ENCODE measurements around the gene RERE.
"Not testable (repeated sequence)": the region's sequence is repeated elsewhere in the genome, so short reads cannot be mapped to it uniquely, and the experiment has no call there.

Gene RERE

GRCh38 chr1:8455700-8456307 is 361.6 kb downstream of the RERE start:
- no peak for DNase-seq (ENCODE audit: low read depth in 2 of 2)

DNA sequence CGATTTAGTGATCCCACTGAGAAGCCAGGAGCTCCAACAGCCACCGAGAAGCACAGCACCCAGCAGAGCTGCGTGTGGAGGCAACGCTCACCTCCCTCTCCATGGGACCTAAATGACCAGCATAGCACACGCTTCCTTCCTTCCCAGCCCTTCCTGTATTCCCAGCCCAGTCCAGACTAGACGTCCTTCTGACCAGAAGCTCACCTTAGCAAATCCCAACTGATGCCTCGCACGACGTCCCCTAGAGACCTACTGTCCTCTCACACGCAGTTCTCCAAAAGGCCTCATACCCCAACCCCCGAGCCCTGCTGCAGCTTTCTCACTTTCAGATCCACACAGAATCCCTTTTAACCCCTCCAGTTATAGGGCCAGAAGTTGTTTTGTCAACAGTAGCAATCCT is 367.1 kb downstream of the RERE start:
- no peak for DNase-seq (ENCODE audit: low read depth in 2 of 2)

- no peak for DNase-seq (ENCODE audit: low read depth in 2 of 2)
These were observed 368.4 kb downstream of the RERE start for GRCh38 chr1:8448911-8449661.

GRCh38 chr1:8448505-8448904 is 368.9 kb downstream of the RERE start:
- not testable (repeated sequence) for DNase-seq (ENCODE audit: low read depth in 2 of 2)

GRCh38 chr1:8447616-8448150 is 369.8 kb downstream of the RERE start:
- no peak for DNase-seq (ENCODE audit: low read depth in 2 of 2)

DNA sequence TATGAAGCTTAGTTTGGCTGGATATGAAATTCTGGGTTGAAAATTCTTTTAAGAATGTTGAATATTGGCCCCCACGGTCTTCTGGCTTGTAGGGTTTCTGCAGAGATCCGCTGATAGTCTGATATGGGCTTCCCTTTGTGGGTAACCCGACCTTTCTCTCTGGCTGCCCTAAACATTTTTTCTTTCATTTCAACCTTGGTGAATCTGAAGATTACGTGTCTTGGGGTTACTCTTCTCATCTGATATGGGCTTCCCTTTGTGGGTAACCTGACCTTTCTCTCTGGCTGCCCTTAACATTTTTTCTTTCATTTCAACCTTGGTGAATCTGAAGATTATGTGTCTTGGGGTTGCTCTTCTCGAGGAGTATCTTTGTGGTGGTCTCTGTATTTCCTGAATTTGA is 371.3 kb downstream of the RERE start:
- DNase-seq (ENCODE audit: low read depth in 2 of 2): not testable (repeated sequence)

DNA sequence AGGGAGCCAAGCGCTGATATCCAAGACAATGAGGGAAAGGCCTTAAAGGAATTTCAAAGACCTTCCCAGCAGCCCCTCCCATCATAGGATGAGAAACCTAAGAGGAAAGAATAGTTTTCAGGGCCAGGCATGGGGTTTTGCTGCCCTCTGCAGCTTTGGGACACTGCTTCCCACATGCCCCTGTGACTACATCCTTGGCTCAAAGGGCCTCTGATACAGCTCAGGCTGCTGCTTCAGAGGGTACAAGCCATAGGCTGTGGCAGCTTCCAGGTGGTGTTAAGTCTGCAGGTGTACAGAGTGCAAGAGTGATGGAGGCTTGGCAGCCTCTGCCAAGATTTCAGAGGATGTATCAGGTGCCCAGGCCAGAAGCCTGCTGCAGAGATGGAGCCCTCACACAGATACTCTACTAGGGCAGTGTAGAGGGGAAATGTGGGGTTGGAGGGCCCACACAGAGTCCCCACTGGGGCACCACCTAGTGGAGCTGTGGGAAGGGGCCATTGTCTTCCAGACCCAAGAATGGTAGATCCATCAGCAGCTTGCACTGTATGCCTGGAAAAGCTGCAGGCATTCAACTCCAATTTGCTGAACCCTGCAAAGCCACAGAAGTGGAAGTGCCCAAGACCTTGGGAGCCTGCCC is 373.8 kb downstream of the RERE start:
- DNase-seq (ENCODE audit: low read depth in 2 of 2): no peak

DNA sequence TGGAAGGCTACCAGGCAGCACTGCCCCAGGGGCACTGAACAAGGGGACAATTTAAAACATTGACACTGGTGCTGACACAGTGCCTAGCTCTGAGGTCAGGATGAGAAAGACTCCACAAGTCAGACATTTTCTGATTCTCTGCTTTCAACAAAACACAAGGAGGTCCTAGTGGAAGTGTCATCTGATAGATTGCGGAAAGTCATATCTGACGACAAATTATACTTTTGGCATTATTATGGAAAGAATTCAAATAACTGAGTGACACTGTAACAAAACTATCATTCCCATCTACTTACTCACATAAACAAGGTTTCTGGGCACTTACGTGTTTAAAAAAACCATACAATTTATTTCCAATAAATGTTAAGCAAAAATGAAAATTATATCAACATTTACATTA is 376.0 kb downstream of the RERE start:
- DNase-seq (ENCODE audit: low read depth in 2 of 2): no peak

- DNase-seq (ENCODE audit: low read depth in 2 of 2): no peak
These were observed 378.3 kb downstream of the RERE start for GRCh38 chr1:8439015-8439702.

- DNase-seq (ENCODE audit: low read depth in 2 of 2): no peak
These were observed 379.0 kb downstream of the RERE start for GRCh38 chr1:8438489-8438888.

DNA sequence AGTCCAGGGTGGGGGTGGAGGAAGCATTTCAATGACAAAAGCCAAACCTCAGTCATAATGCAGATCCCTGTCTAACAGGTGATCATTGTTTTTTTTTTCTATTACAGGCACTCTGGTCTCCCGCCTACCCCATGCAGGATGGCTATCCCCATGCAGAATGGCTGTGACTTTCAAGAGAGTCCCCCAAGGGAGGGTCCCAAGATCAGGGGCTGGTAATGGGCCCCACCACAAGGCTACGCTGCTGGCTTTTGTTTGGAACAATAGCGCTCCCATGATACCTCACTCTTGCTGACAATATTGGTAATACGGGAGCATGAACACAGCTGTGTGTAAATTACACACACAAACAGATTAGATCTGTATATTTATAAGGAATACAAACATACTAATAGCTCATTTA is 380.1 kb downstream of the RERE start:
- DNase-seq (ENCODE audit: low read depth in 2 of 2): no peak

GRCh38 chr1:8435569-8436071 is 381.8 kb downstream of the RERE start:
- DNase-seq (ENCODE audit: low read depth in 2 of 2): no peak

GRCh38 chr1:8434101-8434500 is 383.3 kb downstream of the RERE start:
- DNase-seq (ENCODE audit: low read depth in 2 of 2): no peak

GRCh38 chr1:8431784-8432183 is 385.7 kb downstream of the RERE start:
- no peak for DNase-seq (ENCODE audit: low read depth in 2 of 2)

GRCh38 chr1:8431019-8431418 is 386.4 kb downstream of the RERE start:
- no peak for DNase-seq (ENCODE audit: low read depth in 2 of 2)

DNA sequence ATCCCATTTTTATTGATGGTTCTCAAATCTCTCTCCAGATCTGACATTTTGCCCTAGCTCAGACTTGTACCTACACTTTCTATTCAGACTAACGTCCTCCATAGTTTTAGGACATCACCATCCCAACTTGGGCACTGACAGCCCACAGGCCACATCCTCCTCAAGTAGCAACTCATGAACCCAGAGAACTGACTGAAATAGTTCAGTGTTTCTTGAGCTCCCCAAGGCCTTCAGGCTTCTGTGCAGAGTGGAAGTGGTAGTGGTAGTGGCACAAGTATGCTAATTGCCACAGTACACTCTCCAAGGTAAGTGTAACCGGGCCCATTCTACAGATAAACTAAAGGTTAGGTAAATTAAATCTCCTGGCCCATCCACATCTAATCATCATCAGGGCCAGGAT is 387.0 kb downstream of the RERE start:
- no peak for DNase-seq (ENCODE audit: low read depth in 2 of 2)

DNA sequence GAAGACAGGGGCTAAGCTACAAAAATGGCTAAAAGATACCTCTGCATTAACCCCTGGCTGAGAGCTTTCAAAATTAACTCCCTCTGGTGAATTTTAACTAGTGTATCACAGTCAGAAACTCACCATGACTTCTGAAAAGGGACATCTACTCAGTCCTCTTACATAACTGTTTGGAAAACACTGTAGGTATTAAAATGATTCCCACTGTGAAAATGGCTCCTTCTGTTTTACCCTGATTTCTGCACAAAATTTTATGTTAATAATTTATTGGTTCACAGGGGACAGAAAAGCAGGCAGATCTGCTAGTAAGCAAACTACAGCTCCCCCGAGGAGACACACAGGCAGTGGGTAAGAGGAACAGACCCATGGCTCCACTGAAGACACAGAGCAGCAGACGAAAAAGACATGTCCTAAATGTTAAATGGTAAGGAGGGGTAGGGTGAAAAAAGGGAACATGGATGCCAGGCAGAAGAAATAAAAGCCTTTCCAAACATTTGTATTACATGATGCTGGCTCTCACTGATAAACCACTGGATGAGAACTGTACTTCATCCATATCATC is 387.8 kb downstream of the RERE start:
- no peak for DNase-seq (ENCODE audit: low read depth in 2 of 2)

DNA sequence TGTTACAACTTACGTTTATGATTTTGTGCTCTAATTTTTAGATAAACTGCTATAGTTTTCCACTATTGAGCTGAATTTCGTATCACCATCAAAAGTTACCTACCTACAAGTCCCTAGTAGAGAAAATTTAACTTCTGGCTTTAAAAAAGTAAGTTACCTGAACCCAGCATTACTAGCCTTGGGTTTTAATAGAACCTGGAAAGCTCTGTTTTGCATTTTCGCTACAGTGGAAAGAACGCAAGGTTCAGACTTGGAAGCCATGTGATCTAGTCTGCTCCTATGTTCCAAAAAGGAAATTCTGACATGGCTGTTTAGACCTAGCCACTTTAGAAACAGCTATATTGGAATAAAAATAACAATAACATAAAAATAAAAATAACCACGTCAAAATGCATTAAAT is 389.0 kb downstream of the RERE start:
- no peak for DNase-seq (ENCODE audit: low read depth in 2 of 2)

DNA sequence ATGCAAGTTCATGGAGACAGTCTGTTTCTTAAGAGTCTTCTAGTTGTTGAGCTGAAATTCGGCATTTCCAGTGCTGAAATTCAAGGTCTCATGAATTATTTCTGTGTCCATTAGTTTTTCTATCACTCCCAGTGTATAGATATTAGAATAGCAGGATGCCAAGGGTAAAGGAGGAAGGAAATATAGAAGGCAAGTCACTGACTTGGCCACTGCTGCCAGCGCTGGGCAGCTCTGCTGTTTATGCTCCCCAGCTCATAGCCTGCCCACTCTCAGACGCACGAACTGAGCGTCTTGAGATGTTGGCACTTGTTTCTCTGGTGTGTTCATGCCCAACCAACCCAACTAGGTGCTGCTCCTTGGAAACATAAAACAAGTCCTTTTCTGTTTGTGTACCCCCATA is 389.5 kb downstream of the RERE start:
- no peak for DNase-seq (ENCODE audit: low read depth in 2 of 2)

DNA sequence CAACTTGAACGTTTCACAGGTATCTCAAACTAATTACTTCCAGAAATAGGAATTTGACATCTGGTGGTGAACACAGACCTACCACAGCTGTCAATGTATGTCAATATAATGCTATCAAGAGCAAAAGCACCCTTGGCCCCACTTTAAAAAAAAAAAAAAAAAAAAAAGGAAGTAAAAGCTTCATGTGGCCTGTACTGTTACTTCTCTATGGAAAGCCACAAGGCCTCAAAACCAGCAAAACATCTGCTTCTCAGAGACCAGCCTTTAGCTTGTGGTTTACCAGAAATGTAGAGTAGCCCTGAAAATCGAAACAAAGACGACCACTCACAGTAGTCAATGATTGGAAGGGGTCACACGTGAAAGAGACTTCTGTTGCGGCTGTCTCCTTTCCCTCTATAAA is 389.9 kb downstream of the RERE start:
- DNase-seq (ENCODE audit: low read depth in 2 of 2): no peak

DNA sequence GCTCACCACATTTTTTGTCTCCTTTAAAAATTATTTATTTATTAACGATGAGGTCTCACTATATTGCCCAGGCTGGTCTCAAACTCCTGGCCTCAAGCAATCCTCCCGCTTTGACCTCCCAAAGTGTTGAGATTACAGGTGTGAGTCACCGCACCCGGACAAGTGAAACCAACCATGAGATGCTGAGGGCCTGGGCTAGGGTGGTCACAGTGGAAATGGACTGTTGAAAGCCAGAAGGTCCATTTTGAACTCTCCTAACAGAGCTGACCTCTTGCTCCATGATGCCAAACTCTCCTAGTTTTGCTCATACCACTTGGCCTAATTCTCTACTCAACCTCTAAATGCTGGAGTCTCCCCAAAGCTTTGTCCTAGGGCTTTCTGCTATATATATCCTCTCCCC is 390.4 kb downstream of the RERE start:
- DNase-seq (ENCODE audit: low read depth in 2 of 2): no peak

DNA sequence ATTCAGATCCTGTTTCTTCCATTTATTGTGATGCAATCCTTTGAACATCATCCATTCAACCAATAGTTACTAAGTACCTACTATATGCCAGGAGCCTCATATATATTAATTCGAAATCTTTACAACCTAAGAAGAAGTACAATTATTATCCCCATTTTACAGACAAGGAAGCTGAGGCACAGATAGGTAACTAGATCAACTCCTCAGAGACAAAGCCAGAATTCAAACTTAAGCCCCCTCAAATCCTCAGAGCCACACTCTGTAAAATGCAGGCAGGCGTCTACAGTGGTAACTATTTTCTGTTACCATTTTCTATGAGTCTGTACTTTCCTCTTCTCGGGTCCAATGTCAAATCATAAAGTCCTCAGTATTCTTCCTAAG is 391.7 kb downstream of the RERE start:
- DNase-seq (ENCODE audit: low read depth in 2 of 2): no peak
